MM.1S (cell line): ENCODE measurements around the gene ACTR3.

ENCODE experiments used
- CTCF ChIP-seq: fragments of 300-600 bp; sonication (generic); IDR thresholded peaks from 2 replicates; pipeline ENCODE4 v1.5.1; 2016; ENCODE audit warnings: antibody characterized with exemption, low read length, mixed read lengths
- EZH2phosphoT487 ChIP-seq: fragments of 300-600 bp; sonication (generic); IDR thresholded peaks from 2 replicates; pipeline ENCODE4 v1.6.1; 2018; ENCODE audit warnings: antibody characterized with exemption, low read length

- TF ChIP-seq CTCF (no peak), EZH2phosphoT487 (no peak)
These were observed 112.0 kb downstream of the ACTR3 start for GRCh38 chr2:114001937-114002336.
